ENCODE measurements around the gene MRPL27.
A peak's percentile ranks its signal among the peaks of the same experiment; 100 is the strongest.
"Not testable (repeated sequence)": the region's sequence is repeated elsewhere in the genome, so short reads cannot be mapped to it uniquely, and the experiment has no call there.

The MRPL27 gene

GRCh38 chr17:50399591-50399990, 26.6 kb upstream of the MRPL27 start:
- not testable (repeated sequence) for H3K4me3 ChIP-seq (ENCODE audit: low read length in 2 of 2); H3K27ac ChIP-seq (ENCODE audit: low read length); H3K9ac ChIP-seq (ENCODE audit: low read length in 2 of 2); H3K9me3 ChIP-seq (ENCODE audit: control insufficient read depth in 2 of 2, low read length in 2 of 2); H3K36me3 ChIP-seq (ENCODE audit: control insufficient read depth in 2 of 2, insufficient read depth in 2 of 2, low read length in 2 of 2); H3K27me3 ChIP-seq (ENCODE audit: control insufficient read depth in 1 of 2, insufficient read depth in 2 of 2, low read length in 2 of 2)
- peaks cover 21% of the 10 kb centered on the region for H3K4me1 ChIP-seq (ENCODE audit: control insufficient read depth, insufficient read depth, low read length)

GRCh38 chr17:50398672-50399071, 25.7 kb upstream of the MRPL27 start:
- H3K4me3 ChIP-seq (ENCODE audit: low read length in 2 of 2); H3K9me3 ChIP-seq (ENCODE audit: control insufficient read depth in 2 of 2, low read length in 2 of 2); H3K27me3 ChIP-seq (ENCODE audit: control insufficient read depth in 1 of 2, insufficient read depth in 2 of 2, low read length in 2 of 2); H3K9ac ChIP-seq (ENCODE audit: low read length in 2 of 2); H3K27ac ChIP-seq (ENCODE audit: low read length): not testable (repeated sequence)
- H3K4me1 ChIP-seq (ENCODE audit: control insufficient read depth, insufficient read depth, low read length): peaks cover 21% of the 10 kb centered on the region
- H3K36me3 ChIP-seq (ENCODE audit: control insufficient read depth in 2 of 2, insufficient read depth in 2 of 2, low read length in 2 of 2): peaks cover 9 to 13% of the 10 kb centered on the region in 2 donors

- Histone ChIP-seq H3K4me1 (ENCODE audit: control insufficient read depth, insufficient read depth, low read length) (peaks cover 21% of the 10 kb centered on the region), H3K9ac (ENCODE audit: low read length in 2 of 2) (peak overlapping the region; percentile 60 to 94), H3K4me3 (ENCODE audit: low read length in 2 of 2) (peak overlapping the region; percentile 95 to 96), H3K27ac (ENCODE audit: low read length) (no peak overlapping the region), H3K27me3 (ENCODE audit: control insufficient read depth in 1 of 2, insufficient read depth in 2 of 2, low read length in 2 of 2) (no peaks in the 10 kb centered on the region), H3K36me3 (ENCODE audit: control insufficient read depth in 2 of 2, insufficient read depth in 2 of 2, low read length in 2 of 2) (peaks cover 16 to 20% of the 10 kb centered on the region in 2 donors), H3K9me3 (ENCODE audit: control insufficient read depth in 2 of 2, low read length in 2 of 2) (no peaks in the 10 kb centered on the region)
Observed at GRCh38 chr17:50397919-50398285, 24.9 kb upstream of the MRPL27 start.

GRCh38 chr17:50397111-50397918, 24.3 kb upstream of the MRPL27 start, which contains the start of gene LRRC59:
Gene LRRC59, minus strand, starts transcription at chr17:50397523. Its CDS starts 206 bp downstream, at chr17:50397317.
- Histone ChIP-seq H3K9ac (ENCODE audit: low read length in 2 of 2) (peak within 1 kb of the TSS; percentile 90 to 94), H3K36me3 (ENCODE audit: control insufficient read depth in 2 of 2, insufficient read depth in 2 of 2, low read length in 2 of 2) (peaks cover 22 to 26% of the 10 kb centered on the region in 2 donors), H3K27ac (ENCODE audit: low read length) (peak within 1 kb of the TSS; percentile 41), H3K4me3 (ENCODE audit: low read length in 2 of 2) (peak within 1 kb of the TSS; percentile 95 to 96), H3K4me1 (ENCODE audit: control insufficient read depth, insufficient read depth, low read length) (peaks cover 21% of the 10 kb centered on the region), H3K27me3 (ENCODE audit: control insufficient read depth in 1 of 2, insufficient read depth in 2 of 2, low read length in 2 of 2) (no peaks in the 10 kb centered on the region), H3K9me3 (ENCODE audit: control insufficient read depth in 2 of 2, low read length in 2 of 2) (no peaks in the 10 kb centered on the region)

GRCh38 chr17:50396261-50397110, 23.5 kb upstream of the MRPL27 start:
- Histone ChIP-seq H3K36me3 (ENCODE audit: control insufficient read depth in 2 of 2, insufficient read depth in 2 of 2, low read length in 2 of 2) (peaks cover 30 to 32% of the 10 kb centered on the region in 2 donors), H3K4me1 (ENCODE audit: control insufficient read depth, insufficient read depth, low read length) (peaks cover 21% of the 10 kb centered on the region), H3K9me3 (ENCODE audit: control insufficient read depth in 2 of 2, low read length in 2 of 2) (no peaks in the 10 kb centered on the region), H3K9ac (ENCODE audit: low read length in 2 of 2) (peak overlapping the region; percentile 90 to 94), H3K27me3 (ENCODE audit: control insufficient read depth in 1 of 2, insufficient read depth in 2 of 2, low read length in 2 of 2) (no peaks in the 10 kb centered on the region), H3K4me3 (ENCODE audit: low read length in 2 of 2) (peak overlapping the region; percentile 95 to 96), H3K27ac (ENCODE audit: low read length) (no peak overlapping the region)

GRCh38 chr17:50394711-50395110, 21.7 kb upstream of the MRPL27 start:
- peaks cover 21% of the 10 kb centered on the region for H3K4me1 ChIP-seq (ENCODE audit: control insufficient read depth, insufficient read depth, low read length)
- H3K36me3 ChIP-seq (ENCODE audit: control insufficient read depth in 2 of 2, insufficient read depth in 2 of 2, low read length in 2 of 2): peaks cover 39 to 43% of the 10 kb centered on the region in 2 donors
- no peaks in the 10 kb centered on the region for H3K9me3 ChIP-seq (ENCODE audit: control insufficient read depth in 2 of 2, low read length in 2 of 2)
- no peaks in the 10 kb centered on the region for H3K27me3 ChIP-seq (ENCODE audit: control insufficient read depth in 1 of 2, insufficient read depth in 2 of 2, low read length in 2 of 2)
- H3K27ac ChIP-seq (ENCODE audit: low read length): no peak overlapping the region
- H3K4me3 ChIP-seq (ENCODE audit: low read length in 2 of 2): no peak overlapping the region
- H3K9ac ChIP-seq (ENCODE audit: low read length in 2 of 2): no peak overlapping the region

GRCh38 chr17:50393700-50394099, 20.7 kb upstream of the MRPL27 start:
- Histone ChIP-seq H3K9ac (ENCODE audit: low read length in 2 of 2) (no peak overlapping the region), H3K9me3 (ENCODE audit: control insufficient read depth in 2 of 2, low read length in 2 of 2) (no peaks in the 10 kb centered on the region), H3K4me1 (ENCODE audit: control insufficient read depth, insufficient read depth, low read length) (peaks cover 21% of the 10 kb centered on the region), H3K27ac (ENCODE audit: low read length) (no peak overlapping the region), H3K4me3 (ENCODE audit: low read length in 2 of 2) (no peak overlapping the region), H3K36me3 (ENCODE audit: control insufficient read depth in 2 of 2, insufficient read depth in 2 of 2, low read length in 2 of 2) (peaks cover 48 to 53% of the 10 kb centered on the region in 2 donors), H3K27me3 (ENCODE audit: control insufficient read depth in 1 of 2, insufficient read depth in 2 of 2, low read length in 2 of 2) (no peaks in the 10 kb centered on the region)

- Histone ChIP-seq H3K9ac (ENCODE audit: low read length in 2 of 2) (peak overlapping the region in 1 of 2 donors; percentile 21), H3K27me3 (ENCODE audit: control insufficient read depth in 1 of 2, insufficient read depth in 2 of 2, low read length in 2 of 2) (no peaks in the 10 kb centered on the region), H3K4me3 (ENCODE audit: low read length in 2 of 2) (no peak overlapping the region), H3K9me3 (ENCODE audit: control insufficient read depth in 2 of 2, low read length in 2 of 2) (no peaks in the 10 kb centered on the region), H3K27ac (ENCODE audit: low read length) (no peak overlapping the region), H3K4me1 (ENCODE audit: control insufficient read depth, insufficient read depth, low read length) (peaks cover 19% of the 10 kb centered on the region), H3K36me3 (ENCODE audit: control insufficient read depth in 2 of 2, insufficient read depth in 2 of 2, low read length in 2 of 2) (peaks cover 59 to 62% of the 10 kb centered on the region in 2 donors)
Observed at GRCh38 chr17:50392621-50393020, 19.6 kb upstream of the MRPL27 start.

- Histone ChIP-seq H3K4me3 (ENCODE audit: low read length in 2 of 2) (no peak overlapping the region), H3K9me3 (ENCODE audit: control insufficient read depth in 2 of 2, low read length in 2 of 2) (no peaks in the 10 kb centered on the region), H3K27ac (ENCODE audit: low read length) (no peak overlapping the region), H3K27me3 (ENCODE audit: control insufficient read depth in 1 of 2, insufficient read depth in 2 of 2, low read length in 2 of 2) (no peaks in the 10 kb centered on the region), H3K4me1 (ENCODE audit: control insufficient read depth, insufficient read depth, low read length) (no peaks in the 10 kb centered on the region), H3K36me3 (ENCODE audit: control insufficient read depth in 2 of 2, insufficient read depth in 2 of 2, low read length in 2 of 2) (peaks cover 79 to 84% of the 10 kb centered on the region in 2 donors), H3K9ac (ENCODE audit: low read length in 2 of 2) (no peak overlapping the region)
Observed at GRCh38 chr17:50389534-50389933, 16.6 kb upstream of the MRPL27 start.

- H3K36me3 ChIP-seq (ENCODE audit: control insufficient read depth in 2 of 2, insufficient read depth in 2 of 2, low read length in 2 of 2): peaks cover 79 to 81% of the 10 kb centered on the region in 2 donors
Observed at GRCh38 chr17:50388728-50389127, 15.7 kb upstream of the MRPL27 start.

More at GRCh38 chr17:50388728-50389127, 15.7 kb upstream of the MRPL27 start:
- no peak overlapping the region for H3K4me3 ChIP-seq (ENCODE audit: low read length in 2 of 2)
- H3K9me3 ChIP-seq (ENCODE audit: control insufficient read depth in 2 of 2, low read length in 2 of 2): no peaks in the 10 kb centered on the region
- H3K4me1 ChIP-seq (ENCODE audit: control insufficient read depth, insufficient read depth, low read length): no peaks in the 10 kb centered on the region
- H3K27me3 ChIP-seq (ENCODE audit: control insufficient read depth in 1 of 2, insufficient read depth in 2 of 2, low read length in 2 of 2): no peaks in the 10 kb centered on the region
- no peak overlapping the region for H3K27ac ChIP-seq (ENCODE audit: low read length)
- H3K9ac ChIP-seq (ENCODE audit: low read length in 2 of 2): no peak overlapping the region

Measured in stomach smooth muscle (tissue), 2 donors.